NCI-H146 (cell line): Measurements from ENCODE around the gene ABHD4.
"Not testable (repeated sequence)": the region's sequence is repeated elsewhere in the genome, so short reads cannot be mapped to it uniquely, and the experiment has no call there.

ENCODE experiments used
- DNase-seq: peaks from one replicate; lab custom pipeline; 2025; lab: John Stamatoyannopoulos, UW

ABHD4 gene

DNA sequence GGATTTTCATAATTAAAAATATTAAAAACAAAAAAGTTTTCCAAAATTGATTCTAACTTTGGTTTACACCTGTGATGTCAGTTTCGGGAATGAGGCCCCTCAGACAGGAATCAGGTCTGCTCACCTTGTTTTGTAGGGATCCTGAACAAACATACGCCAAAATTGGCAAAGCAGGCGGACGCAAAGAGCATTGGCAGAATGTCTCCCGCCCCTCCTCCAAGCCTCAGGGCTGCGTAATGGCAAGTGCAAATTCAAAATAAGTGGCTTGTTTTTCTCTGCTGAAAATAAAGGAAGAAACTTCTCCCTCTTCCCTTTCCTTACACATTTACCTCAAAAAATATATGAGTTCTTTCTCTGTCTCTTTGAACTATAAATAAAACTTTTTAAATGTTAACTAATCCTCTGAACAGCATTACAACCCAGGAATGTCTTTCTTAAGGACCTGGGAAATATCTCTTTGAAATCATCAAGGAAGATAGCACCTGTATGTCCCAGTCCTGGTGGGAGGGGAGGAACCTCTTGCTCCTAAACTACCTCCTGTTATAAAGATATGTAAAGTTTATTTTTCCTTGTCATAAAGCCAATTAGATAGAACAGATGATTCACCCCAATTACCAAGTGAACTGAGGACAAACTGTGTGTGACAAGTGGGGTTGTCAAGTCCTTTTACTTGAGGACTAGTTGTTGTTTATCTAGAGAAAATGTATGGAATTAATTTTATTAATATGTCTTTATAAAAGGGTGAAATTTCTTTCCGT is 29.6 kb downstream of the ABHD4 start:
- no peak for DNase-seq

DNA sequence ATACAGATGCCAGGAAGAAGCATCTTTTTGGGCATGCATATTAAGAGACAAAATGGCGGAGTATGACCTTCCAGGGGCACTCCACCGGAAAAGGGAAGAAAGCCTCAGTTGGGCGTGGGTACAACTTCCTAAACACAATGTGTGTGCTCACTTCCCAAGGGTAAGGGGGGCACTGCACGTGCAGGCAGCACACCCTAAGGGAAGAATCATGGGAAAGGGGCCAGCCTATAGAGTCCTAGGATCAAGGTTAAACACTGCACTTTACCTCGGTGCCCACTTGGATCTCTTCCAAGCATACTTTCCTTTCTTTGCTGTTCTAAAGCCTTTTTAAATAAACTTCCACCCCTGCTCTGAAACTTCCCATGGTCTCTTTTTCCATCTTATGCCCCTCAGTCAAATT is 31.3 kb downstream of the ABHD4 start:
- no peak for DNase-seq

GRCh38 chr14:22630066-22630465 is 32.0 kb downstream of the ABHD4 start:
- DNase-seq = no peak

DNA sequence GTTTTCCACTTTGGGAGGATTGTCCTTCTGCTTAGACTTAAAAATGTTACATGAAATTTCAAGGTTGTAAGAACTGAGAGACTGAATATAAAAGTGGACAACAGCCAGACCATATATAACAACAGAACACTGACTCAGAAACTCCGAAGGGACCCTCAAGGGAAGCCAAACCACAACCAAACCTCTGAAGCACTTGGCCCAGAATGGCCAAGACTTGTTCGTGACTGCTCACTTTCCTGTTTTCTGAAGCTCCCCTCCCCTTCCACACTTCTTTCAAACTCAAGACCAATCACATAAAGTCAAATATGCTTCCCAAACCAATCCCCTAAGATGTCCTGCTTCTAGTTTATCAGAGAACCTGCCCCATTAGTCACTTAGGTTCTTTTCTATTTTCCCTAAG is 32.4 kb downstream of the ABHD4 start:
- no peak for DNase-seq

- DNase-seq = no peak
Measured at GRCh38 chr14:22634233-22634900, 36.3 kb downstream of the ABHD4 start.

- not testable (repeated sequence) for DNase-seq
Measured at GRCh38 chr14:22635980-22636379, 37.9 kb downstream of the ABHD4 start.

- no peak for DNase-seq
Measured at GRCh38 chr14:22640192-22640591, 42.1 kb downstream of the ABHD4 start.

GRCh38 chr14:22641846-22642245 is 43.7 kb downstream of the ABHD4 start:
- DNase-seq = no peak

GRCh38 chr14:22644305-22644635 is 46.2 kb downstream of the ABHD4 start, which contains the start of gene OR6J1:
Gene OR6J1 (minus strand): TSS chr14:22644352. CDS start chr14:22634811, 9,541 bp downstream.
- DNase-seq = no peak

DNA sequence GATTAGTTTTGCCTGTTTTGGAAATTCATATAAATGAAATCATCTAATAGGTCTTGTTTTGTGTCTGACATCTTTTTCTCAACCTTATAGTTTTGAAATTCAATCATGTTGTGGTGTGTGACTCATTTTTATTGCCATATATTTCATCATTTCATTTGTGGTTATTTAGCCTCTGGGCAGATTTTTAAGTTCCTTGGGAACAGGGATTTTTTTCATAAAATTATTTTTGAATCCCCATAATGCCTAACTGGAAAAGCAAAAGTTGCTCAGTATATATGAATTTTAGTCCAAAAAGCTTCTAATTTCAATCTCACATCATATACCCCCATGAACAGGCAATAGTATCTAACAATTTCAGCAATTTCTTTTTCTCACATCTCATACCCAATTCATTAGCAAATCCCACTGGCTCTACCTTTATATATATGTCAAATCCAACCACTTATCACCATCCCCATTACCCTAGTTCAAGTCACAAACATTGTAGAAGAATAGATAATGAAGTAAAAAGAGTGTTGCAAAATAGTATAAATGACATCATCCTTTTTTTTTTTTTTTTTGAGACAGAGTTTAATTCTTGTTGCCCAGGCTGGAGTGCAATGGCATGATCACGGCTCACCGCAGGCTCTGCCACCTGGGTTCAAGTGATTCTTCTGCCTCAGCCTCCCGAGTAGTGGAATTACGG is 48.6 kb downstream of the ABHD4 start:
- DNase-seq = no peak

DNA sequence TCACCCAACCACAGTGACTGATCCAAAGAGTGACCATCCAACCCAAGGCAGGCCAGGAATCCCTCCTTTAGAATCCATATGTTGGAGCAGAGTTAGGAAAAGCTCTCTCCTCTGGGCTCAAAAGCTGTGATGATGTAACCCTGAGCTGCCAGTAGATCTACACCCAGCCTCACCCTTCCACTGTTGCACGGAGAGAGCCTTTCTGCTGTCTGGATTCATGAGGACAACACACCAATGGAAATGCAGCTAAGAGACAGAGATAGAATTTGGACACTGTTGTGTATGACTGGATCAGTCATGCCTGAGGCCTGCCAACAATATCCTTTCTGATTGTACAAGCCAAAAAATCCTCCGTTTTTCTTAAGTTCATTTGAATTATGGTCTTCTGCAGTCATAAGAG is 50.4 kb downstream of the ABHD4 start:
- DNase-seq = no peak

GRCh38 chr14:22650046-22650739 is 52.1 kb downstream of the ABHD4 start:
- no peak for DNase-seq

DNA sequence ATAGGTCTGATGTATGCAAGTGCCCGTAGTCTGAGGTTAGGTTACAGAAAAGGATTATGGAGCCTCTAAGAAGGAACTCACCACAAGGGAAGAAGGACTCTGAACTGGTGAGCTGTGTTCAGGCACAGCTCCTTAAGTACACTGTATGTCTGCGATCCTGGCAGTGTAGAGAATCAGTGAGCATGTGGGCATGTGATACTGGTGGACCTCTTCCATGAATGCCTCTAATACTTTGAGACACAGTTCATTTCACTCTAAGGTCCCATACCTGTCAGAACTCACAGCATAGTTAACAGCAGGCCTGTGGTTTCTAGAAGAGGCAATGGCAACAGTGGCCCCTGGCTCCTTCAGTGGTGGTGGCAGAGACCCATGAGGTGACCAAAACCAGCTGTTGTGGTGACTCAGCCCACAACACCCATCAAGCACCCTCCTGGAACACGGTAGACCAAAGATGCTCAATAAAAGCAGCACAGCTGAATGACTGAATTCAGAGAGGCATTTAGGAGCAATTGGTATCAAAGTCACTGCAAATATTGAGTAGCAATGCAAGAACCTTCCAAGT is 52.9 kb downstream of the ABHD4 start:
- DNase-seq = no peak

- no peak for DNase-seq
Measured at GRCh38 chr14:22651586-22651985, 53.5 kb downstream of the ABHD4 start.

- DNase-seq = peak; percentile 61
Measured at GRCh38 chr14:22653012-22653621, 55.0 kb downstream of the ABHD4 start.

DNA sequence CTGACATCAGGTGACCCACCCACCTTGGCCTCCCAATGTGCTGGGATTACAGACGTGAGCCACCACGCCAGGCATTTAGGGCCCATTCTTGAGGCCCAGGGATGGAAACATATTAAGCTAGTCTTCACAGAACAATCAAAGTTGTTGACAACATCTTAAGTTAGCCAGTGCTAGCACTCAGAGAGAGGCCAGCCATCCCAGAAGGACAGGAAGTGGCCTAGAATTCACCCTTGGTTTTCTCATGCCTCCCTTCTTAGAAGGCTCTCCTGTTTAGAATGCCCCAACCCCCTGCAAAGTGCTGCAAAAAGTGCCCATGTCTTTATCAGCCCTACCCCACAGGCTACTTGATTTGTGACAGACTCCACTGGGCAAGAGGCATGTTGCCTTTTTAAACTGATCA is 58.1 kb downstream of the ABHD4 start:
- no peak for DNase-seq

DNA sequence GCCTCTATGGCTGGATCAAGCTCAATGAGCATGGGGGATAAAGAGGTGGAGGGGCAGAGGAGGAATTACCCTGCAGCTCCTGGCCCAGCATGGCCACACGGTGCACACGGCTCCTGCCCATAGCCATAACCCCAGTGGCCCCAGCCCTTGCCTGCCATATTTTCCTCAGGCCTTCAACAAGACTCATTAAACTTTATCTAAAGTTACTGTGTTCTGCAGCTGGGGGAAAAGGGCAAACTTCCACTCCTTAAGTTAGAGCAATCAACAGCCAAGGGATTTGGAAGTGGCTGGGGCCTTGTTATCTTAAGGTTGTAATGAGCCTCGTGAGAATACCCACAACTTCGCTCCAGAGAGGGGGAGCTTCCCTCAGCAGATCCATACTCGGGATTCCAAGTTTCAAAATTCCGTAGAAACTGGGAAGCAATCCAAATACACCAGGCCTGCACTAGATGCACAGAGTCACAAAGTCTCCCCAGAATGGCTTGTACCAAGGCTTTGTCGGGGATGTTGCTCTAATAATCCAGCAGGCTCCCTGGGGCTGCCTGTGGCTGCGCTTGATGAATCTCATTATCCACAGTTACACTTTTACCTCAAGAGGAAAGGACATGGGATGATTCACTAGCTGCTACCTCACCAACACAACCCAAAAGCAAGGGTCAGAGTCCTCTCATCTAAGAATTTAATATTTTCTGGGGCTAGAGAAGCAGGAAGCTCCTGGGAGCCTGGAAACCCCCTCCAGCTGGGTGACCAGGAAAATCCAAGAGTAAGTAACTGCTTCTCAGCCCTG is 59.0 kb downstream of the ABHD4 start:
- DNase-seq = no peak

GRCh38 chr14:22657861-22658260 is 59.8 kb downstream of the ABHD4 start:
- DNase-seq = no peak

DNA sequence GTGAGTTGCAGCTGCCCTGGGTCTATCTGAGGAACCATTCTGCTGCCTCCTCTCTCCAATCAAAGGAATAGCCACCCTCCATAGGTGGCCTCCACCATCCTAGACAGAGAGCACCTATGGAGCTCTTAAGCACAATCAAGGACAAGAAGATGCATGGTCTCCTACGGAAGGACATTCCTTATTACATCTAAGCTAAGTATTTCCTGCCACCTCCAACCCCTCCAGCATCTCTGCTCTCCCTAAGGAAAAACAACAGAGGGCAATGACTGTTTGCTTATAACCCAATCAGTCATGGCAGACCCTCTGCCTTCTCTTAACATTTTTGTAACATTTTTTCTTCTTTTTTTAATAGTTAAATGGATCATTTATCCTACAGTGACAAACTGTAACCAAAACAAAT is 60.8 kb downstream of the ABHD4 start:
- DNase-seq = no peak

DNA sequence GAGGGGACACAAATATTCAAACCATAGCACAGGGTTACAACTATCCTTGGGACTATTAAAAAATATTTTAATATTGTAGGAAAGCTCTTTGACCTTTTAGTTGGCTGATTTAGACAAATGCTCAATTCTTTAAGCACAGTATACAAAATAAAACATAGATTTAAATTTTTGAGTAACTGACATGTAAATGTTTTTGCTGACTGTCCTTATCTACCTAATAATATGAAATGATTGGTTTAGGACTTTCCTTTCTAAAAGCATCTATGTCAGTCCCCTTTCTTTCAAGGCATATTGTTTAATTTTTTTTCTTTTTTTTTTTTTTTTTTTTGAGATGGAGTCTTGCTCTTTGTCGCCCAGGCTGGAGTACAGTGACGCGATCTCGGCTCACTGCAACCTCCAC is 62.6 kb downstream of the ABHD4 start:
- no peak for DNase-seq
